ENCODE measurements around the gene PPT1.

PPT1 gene

DNA sequence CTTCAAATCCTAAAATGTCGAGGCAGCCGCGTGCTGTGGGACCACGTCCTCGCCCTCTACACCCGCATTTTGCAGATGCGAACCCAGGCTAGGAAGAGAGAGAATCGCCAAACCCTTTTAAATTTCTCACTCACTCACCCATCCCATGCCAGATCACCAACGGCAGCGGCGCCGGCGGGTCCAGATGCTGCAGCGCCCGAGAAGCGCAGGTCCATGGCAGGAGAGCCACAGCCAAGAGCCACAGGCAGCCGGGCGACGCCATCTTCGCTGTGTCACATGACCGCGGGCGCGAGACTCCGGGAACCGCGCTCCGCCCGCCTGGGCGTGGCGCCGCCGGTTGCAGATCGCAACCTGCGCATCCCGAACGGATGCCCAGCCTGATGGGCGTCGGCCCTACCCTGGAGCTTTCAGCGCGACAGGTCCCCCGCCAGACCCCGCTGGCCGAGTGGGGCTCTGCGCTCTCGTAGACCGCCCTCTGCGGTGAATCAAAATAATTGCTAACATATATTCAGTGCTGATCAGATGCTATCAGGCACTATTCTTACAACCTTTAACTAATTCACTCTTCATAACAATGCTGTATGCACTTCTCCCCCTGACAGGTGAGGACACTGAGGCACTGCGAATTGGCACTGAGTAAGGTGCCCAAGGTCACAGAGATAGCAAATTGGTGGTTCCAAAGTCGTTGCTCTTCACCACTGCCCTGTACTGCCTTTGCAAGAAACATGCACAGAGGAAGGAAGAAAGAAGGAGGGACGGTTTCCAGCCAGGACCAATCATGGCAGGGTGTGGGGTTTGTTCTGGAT lies at the start of gene PPT1:
TSS of gene PPT1 (minus strand) at position 276 of the 806 bp plus-strand sequence. CDS start at position 262, 14 bp downstream.
- peak; percentile 77 for DNase-seq

DNA sequence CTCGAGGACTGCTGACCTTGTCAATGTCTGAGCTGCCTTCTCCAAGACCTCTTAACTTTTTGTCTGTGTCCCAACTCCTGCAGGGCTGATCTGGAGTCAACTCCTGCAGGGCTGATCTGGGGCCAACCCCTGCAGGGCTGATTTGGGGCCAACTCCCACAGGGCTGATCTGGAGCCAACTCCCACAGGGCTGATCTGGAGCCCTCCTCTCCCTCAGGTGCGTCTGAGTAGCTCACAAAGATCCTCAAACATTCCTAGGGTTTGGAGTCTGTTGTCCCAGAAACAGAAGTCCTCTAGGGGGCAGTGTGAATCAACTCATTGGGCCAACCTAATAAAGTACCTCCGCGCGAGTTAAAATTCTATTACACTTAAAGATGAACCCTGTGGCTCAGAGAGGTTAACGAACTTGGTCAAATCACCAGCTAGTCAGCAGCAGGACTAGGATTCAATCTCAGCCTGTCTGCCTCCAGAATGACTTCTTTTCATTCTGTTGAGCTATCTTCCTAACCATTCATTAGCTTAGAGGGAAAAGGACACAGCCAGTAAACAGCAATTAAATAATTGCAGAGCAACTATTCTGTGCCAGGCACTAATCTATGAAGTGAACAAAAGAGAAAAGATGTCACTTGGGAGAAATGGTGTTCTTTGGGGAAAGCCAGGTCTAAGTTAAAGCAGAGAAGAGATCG lies 47.0 kb upstream of the PPT1 start:
- DNase-seq: peak; percentile 77

DNA sequence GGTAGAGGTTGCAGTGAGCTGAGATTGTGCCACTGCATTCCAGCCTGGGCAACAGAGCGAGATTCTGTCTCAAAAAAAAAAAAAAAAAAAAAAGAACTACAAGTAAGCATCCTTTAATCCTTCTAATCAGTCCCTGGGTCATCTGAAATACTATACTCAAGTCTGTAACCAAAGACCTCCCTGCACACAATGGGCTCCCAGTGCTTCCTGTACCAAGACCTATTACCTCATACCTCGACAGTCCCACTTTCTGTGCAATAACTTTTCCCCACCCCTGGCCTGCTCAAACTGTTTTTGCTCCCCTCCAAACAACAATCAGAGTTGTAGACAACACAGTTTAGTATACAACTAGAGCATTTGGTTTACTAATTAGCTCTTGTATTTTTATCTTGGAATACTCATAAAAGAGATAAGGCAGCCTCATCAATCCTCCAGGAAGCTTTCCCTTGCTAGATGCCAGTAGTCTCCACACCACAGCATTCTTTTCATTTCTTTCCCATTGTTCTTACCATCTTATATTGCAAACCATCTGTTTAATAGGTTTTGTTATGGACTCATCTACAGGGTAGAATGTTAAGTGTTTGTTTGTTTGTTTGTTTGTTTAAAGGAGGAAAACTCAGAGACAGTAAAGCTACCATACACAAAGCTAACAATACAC lies 45.0 kb upstream of the PPT1 start:
- no peak for DNase-seq

DNA sequence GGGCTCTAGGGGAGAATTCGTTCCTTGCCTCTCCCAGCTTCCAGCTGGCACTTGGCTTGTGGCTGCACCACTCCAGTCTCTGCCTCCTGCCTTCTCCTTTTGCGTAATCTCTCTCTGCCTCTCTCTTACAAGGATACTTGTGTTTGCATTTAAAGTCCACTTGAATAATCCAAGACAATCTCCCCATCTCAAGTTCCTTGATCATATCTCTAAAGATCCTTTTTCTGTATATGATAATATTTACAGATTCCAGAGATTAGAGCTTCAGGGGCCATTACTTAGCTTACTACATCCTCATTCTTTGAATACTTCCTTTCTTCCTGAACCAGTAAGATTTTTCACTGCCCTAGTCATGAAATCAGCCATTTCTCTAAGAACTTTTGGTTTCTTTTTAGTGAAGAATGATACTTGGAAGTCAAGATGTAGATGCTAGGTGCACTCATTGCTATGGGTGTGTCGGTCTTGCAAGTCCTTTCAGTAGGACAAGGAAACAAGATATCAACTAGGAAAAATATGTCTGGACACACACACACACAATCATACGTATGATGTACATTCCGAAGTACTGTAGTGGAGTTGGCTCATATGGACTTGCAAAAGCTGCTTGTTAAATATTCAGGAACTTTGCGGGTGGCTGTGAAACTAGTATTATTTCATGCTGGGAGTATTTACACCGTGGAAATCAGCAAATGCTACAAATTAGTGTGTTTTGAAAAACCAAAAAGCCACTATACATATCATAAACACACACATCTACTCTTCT lies 43.3 kb upstream of the PPT1 start:
- no peak for DNase-seq

DNA sequence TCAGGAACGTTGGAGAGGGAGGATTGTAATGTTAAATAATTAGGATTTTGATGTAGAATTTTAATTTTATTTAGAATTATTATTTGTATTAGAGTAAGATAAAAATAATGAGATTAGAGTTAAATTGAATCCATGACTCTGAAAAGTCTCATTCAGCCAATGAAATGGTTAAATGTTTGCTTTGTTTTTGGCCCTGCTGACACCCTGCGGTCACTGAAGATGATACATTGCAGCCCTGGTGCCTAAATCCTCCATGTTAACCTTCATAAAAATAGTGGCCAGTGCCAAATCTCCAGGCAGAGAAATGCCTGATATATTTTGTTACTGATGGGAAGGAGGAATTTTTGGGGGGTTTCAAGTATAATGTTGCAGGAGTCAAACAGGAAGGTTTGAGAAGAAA lies 36.8 kb upstream of the PPT1 start:
- DNase-seq: no peak

DNA sequence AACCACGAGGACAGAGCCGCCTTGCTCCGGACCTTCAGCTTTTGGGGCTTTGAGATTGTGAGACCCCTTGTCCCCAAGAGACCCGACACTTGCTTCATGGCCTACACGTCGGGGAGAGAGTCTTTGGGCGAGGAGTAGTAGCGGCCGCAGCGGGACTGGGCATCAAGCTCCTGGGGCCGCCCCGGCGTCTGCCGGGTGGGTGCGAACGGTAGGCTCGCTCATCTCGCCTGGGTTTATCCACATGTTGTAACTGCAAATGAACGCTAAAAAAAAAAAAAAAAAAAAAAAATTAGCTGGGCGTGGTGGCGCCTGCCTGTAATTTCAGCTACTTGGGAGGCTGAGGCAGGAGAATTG lies 36.2 kb upstream of the PPT1 start:
- no peak for DNase-seq

DNA sequence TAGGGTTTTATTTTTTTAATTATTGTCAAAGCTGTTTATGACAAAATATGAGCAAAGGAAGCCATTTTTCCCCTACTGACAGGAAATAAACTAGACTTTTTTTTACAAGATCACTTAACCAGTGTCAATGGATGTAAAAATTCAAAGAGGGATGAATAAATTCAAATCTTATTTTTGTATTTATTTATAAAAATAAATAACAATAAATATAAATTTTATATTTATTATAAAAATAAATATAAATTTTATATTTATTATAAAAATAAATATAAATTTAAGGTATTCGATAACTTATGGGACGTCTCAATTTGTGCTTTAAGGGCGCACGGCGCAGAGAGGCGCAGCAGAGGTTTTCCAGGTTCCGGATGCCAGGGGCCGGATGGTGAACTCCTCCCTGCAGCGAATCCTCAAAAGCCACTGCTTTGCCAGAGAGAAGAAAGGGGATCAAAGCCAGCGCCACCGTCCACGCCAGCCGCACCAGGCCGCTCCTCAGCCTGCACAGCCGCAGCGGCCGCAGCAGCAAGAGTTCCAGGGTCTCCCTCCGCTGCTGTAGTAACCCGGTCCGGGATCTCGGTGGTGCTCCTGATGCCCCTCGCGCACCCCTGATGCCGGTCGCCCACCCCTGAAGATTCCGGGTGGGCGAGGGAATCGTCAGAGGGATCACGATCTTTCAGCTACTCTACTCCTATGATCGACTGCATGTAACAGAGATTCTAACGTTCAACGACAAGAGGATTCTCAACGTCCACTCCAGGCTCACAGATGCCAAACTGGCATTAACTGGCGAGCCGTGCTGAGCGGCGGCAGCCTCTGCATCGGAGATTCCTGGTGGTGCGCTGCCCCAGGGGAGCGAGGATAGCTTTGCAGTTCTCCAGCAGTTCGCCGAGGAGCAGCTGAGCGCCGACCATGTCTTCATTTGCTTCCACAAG lies 35.6 kb upstream of the PPT1 start:
- no peak for DNase-seq

DNA sequence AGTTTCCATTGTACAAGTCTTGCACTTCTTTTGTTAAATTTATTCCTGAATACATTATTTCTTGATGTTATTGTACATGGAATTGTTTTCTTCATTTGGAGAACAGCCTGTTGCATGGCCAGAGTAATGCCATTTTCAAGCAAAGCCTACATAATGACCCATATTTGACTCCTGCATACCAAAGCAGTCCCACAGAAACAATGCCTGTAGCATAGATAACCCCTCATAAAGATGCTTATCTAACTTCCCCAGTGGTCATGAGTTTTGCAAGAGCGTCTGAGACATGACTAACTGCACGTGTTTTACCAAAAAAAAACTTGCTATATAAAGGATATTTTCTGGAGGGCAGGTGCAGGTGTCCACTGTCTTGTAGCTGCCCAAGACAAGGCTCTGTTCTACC lies 33.8 kb upstream of the PPT1 start:
- no peak for DNase-seq

DNA sequence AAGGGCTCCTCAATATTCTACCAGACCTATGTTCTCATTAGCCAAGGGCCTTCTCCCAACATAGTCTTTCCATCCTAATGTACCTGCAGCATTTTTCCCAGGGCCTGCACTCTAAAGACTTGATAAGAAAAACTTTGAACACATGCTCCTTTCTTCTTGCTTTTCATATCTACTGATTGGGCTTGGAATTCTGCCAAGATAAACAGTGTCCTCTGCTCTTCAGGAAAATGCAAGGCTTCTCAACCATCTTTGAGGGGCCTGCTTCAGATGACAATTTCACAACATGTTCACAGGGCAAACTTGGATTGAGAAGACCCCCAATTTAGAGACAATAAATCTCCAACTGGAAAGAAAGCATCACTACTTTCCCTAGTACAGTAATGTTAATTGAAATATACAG lies 25.8 kb upstream of the PPT1 start:
- no peak for DNase-seq

DNA sequence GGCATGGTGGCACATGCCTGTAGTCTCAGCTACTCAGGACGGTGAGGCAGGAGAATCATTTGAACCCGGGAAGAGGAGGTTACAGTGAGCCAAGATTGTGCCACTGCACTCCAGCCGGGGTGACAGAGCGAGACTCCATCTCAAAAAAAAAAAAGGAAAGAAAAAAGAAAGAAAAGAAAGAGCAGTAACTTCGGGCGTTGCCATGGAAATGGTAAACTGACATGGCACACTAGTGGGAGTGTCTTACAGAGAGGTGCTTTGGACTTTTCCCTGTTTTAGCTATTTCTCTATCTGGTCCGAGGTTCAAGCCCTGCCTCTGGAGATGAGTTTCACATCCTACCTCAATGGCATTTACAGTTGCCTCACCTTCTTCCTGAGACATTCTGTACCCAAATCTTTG lies 23.1 kb upstream of the PPT1 start:
- no peak for DNase-seq

DNA sequence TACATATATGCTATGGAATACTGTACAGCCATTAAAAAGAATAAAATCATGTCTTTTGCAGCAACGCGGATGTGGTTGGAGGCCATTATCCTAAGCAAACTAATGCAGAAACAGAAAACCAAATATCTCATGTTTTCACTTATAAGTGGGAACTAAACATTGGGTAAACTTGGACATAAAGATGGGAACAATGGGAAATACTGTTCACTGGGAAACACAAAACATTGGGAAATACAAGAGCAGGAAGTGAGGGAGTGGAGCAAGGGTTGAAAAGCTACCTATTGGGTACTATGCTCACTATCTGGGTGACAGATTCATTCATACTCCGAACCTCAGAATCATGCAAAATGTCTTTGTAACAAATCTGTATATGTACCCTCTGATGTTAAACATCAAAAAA lies 17.3 kb upstream of the PPT1 start:
- no peak for DNase-seq

DNA sequence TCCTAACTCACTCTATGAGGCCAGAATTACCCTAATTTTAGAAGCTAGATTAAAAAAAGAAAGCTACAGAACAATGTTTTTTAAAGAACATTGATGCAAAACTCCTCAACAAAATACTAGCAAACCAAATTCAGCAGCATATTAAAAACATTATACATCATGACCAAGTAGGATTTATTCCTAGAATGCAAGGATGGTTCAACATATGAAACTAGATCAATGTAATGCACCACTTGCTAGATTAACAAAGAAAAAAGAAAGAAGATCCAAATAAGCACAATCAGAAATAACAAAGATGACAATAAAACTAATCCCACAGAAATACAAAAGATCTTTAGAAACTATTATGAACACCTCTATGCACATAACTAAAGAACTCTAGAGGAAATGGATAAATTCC lies 13.3 kb upstream of the PPT1 start:
- DNase-seq: no peak

DNA sequence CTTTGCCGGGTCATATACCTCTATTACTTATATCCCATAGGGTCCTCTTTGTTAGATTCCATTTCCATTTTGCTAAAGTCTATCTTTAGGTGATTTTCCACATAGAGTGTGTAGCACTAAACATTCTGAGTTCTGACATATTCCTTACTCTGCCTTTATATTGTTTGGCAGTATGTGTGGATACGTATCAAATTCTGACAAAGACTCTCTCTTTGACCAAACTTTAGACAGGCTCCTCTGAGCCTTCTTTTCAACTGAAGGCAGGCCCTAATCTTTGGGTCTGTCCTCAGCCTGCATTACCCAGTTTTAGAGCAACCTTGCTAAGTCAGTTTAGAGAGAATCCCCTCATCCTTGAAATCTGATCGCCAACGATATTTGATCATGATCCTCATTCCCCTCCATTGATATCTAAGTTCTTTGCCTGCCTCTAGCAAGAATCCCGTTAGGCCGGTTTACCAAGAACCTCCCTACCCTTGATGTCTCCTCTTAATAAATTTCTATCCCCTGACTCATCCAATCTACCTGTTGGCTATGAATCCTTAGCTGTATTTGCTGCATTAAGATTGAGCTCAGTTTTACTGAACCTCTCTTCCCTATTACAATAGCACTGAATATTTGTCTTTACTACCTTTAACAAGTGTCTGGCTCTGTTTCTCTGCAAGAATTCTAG lies 10.4 kb upstream of the PPT1 start:
- DNase-seq: no peak

DNA sequence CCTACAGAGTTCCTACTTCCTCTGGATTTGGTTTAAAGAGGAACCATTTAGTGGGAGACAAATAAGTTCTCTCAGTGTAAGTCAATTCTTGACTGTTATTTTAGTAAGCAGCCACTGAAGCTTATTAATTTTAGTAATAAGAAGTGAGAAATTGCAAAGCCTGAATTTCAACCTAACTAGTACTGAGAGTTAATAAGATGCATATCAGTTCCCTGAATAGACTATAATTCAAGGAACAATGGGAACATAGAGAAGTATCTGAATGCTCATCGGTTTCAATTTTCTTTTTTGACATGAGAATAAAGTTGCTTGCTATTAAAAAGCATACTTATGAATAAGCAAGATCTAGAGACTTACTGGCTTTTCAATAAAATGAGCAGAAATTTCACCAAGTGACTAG lies 8.0 kb upstream of the PPT1 start:
- DNase-seq: no peak

DNA sequence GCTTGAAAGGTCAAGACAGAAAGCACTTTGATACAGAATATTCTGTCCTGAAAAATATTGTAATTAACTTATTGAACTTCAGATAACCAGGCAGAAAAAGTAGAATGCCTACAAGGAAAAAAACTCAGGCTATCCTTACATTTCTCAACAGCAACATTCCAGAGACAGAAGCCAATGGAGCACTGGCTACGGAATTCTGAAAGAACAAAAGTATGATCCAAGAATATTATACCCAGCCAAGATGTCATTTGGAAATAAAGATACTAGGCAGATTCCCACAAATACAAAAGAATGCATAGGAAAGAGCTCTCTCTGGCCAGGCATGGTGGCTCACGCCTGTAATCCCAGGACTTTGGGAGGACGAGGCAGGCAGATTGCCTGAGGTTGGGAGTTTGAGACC lies 5.8 kb upstream of the PPT1 start:
- no peak for DNase-seq

DNA sequence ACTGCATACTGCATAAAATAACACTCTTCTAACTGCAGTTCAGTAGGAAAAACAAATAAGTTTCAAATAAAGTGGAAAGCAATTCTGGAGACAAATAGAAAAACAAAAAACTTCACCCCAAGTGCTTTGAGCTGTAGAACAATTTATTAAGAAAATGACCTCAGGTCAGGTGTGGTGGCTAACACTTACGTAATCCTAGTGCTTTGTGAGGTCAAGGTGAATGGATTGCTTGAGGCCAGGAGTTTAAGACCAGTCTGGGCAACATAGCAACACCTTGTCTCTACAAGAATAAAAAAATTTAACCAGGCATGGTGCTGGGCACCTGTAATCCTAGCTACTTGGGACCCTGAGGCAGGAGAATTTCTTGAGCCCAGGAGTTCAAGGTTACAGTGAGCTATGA lies 5.0 kb upstream of the PPT1 start:
- DNase-seq: no peak

DNA sequence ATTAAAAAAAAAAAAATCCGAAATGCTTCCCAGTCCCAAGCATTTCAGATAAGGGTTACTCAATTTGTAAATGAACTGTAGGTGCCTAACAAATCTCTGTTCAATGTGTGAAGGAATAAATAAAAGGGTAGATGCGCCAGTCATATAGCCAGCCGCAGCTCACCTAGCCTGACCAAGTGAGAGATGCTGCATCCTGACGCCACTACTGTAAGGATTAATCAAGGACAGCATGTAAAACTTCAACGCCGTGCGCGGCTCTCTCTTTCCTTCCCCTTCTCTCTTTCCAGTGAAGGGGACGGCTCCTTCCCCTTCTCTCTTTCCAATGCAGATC lies 441 bp downstream of the PPT1 start:
- DNase-seq: no peak

DNA sequence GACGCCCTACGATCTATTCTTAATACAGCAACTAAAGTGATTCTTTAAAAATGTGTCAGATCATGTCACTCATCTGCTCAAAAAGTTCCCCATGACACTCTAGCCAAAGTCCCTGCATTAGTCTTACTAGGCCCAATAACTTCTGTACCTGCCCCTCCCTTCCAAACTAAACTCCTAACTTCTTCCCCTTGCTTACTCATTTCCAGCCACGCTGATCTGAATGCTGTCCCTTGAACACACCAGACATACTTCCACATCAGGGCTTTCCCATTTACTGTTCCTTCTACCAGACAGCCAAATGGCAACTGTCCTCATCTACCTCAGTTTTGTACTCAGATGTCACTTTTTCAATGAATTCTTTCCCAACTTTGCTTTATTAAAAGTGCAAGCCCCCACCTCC lies 1.2 kb downstream of the PPT1 start:
- DNase-seq: no peak

DNA sequence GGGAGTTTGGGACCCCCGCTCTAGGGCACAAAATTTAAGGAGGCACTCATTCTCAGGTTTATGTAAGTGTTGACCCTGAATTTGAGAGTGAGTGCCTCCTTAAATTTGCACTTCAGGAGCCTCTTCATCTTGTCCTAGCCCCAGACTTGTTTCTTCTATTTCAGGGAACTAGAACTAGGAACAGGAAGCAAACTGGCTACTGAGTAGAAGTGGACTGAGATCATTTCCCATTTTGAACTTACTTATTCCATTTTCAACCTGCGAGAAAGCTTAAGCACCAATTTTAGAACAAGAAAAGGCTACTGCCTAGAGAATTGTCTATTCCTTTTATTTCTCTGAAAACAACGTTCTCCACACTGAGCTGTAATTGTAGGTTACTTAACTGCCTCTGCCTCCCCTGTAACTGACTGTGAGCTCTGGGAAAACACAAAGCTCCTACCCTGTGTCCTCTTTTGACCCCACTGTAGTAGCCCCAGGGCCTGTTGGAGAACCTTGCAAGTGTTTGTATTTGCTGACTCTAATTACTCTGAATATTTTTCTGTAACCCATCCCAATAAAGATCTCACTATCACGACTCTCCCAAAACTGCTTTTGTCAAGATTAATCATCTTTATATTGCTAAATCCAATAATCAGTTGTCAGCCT lies 2.5 kb downstream of the PPT1 start:
- DNase-seq: no peak

DNA sequence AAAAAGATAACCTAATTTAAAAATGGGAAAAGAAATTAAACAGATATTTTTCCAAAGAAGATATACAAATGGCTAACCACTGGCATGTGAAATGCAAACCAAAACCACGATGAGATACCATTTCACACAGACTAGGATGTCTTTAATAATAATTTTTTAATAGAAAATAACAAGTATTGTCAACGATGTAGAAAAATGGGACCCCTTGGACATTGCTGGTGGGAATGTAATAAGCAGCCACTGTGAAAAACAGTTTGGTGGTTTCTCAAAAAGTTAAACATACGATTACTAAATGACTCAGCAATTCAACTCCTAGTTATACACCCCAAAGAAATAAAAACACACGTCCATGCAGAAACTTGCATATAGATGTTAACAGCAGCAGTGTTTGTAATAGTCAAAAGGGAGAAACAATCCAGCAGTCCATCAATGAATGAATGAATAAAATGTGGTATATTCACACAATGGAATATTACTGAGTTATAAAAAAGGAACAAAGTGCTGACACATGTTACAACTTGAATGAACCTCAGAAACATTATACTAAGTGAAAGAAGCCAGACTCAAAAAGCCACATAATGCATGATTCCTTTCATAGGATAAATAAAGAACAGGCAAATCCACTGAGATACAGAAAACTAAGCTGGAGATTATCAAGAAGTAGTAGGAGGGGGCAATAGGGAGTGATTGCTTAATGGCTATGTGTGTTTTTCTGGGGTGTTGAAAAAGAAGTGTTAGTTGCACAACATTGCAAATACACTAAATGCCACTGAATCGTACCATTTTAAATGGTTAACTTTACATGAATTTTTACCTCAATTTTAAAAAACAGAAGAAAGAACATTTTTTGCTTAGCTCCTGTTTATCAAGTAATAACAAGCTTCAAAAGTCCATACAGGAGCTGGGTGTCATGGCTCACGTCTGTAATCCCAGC lies 4.1 kb downstream of the PPT1 start:
- DNase-seq: no peak
